Stomach (tissue), 9 donors: ENCODE data around the gene SF3B2. TPM values are rescaled to one million over a fixed set of nuclear protein-coding genes. Genes with fewer than 3 reads are reported as not detected.
"Not testable (repeated sequence)": the region's sequence is repeated elsewhere in the genome, so short reads cannot be mapped to it uniquely, and the experiment has no call there.

Source experiments
- DNase-seq, 2 donors: peaks; one replicate each; pipeline versions ENCODE4 v3.0.0 to v3.0.0-alpha.2; 2013 to 2019
- H3K27ac ChIP-seq, 5 donors: fragments of 200-600 bp in 4 of 5; sonication (generic) in 4 of 5; one replicate each; pipeline ENCODE4 v1.5.1; 2013 to 2019; ENCODE audit warnings: mild to moderate bottlenecking in 1 of 5, moderate library complexity in 1 of 5
- H3K27me3 ChIP-seq, 3 donors: fragments of 200-600 bp; sonication (generic); one replicate each; pipeline ENCODE4 v1.5.1; 2017 to 2019; ENCODE audit warnings: mixed run types in 1 of 3
- H3K36me3 ChIP-seq, 4 donors: fragments of 200-600 bp; sonication (generic); 1 replicate in 3 of 4; 2 replicates in 1 of 4; pipeline ENCODE4 v1.5.1; 2016 to 2019
- H3K4me1 ChIP-seq, 4 donors: fragments of 200-600 bp; sonication (generic); one replicate each; pipeline ENCODE4 v1.5.1; 2016 to 2019
- H3K4me3 ChIP-seq, 4 donors: fragments of 200-600 bp; sonication (generic) in 3 of 4; one replicate each; pipeline ENCODE4 v1.5.1; 2016 to 2019; ENCODE audit warnings: mild to moderate bottlenecking in 1 of 4
- H3K9me3 ChIP-seq, 4 donors: fragments of 200-600 bp; sonication (generic); one replicate each; pipeline ENCODE4 v1.5.1; 2016 to 2019
- CTCF ChIP-seq, 7 experiments: fragments of 450-650 bp in 4 of 7; fragments of 200-600 bp in 3 of 7; sonication (generic) in 3 of 7; IDR thresholded peaks; one replicate each; pipeline ENCODE4 v1.5.1; 2016 to 2019; ENCODE audit warnings: antibody characterized with exemption in 7 of 7, control low read depth in 2 of 7, mild to moderate bottlenecking in 1 of 7
- EP300 ChIP-seq: sonication (generic); formaldehyde crosslinking; IDR thresholded peaks from one replicate; pipeline ENCODE4 v1.6.1; 2017; ENCODE audit warnings: antibody characterized with exemption
- POLR2A ChIP-seq, 4 donors: fragments of 450-650 bp; IDR thresholded peaks; one replicate each; pipeline ENCODE4 v1.6.1; 2016; ENCODE audit warnings: antibody characterized with exemption in 4 of 4, control low read depth in 2 of 4, mild to moderate bottlenecking in 1 of 4, moderate library complexity in 1 of 4
- POLR2AphosphoS5 ChIP-seq, 3 donors: sonication (generic); formaldehyde crosslinking; IDR thresholded peaks; one replicate each; pipeline ENCODE4 v1.6.1; 2016; ENCODE audit warnings: antibody characterized with exemption in 3 of 3
- WGBS, 5 donors: extraction: QIAGEN DNeasy Blood & Tissue Kit in 3 of 5; methylation state at CpG; one replicate each; pipeline versions ENCODE4 v1.1.5 to v1.1.7; 2013 to 2018; 5-methylcytosine and 5-hydroxymethylcytosine counted together
- intact Hi-C: fragments of 100-400 bp; cut with DNase I; formaldehyde crosslinking; loops from one replicate; pipeline ENCODE4 v1.15.1; 2023; ENCODE audit warnings: low total_unique reads
- polyA plus RNA-seq, 3 donors: library from polyadenylated mRNA; stranded (reverse); fragments of 200-250 nt; gene quantifications; one replicate each; pipeline ENCODE4 v1.2.3, GENCODE V29; 2013
- total RNA-seq, 5 donors: library from RNA; depleted of rRNA; stranded (reverse); fragments of >200 nt; gene quantifications; one replicate each; pipeline versions ENCODE4 v1.1.0 to v1.2.3, GENCODE V29; 2014 to 2016
- donor health status: healthy with polysubstance abuse.
- donor health status: Bipolar disorder and iron deficiency.
- donor health status: healthy.

The SF3B2 gene
- total and polyA plus RNA-seq, 8 donors = 52.7 to 366 (median 108) TPM

- no peak for TF ChIP-seq POLR2A (IDR thresholded peaks at IDR 0.05)
- peak in 1 of 3 donors; percentile 51 for TF ChIP-seq POLR2AphosphoS5 (IDR thresholded peaks at IDR 0.05)
- Histone ChIP-seq H3K4me1 (peaks cover 32 to 87% (median 61%) of the 10 kb centered on the region in 4 donors), H3K27me3 (no peaks in the 10 kb centered on the region), H3K36me3 (no peaks in the 10 kb centered on the region), H3K4me3 (no peak overlapping the region), H3K9me3 (no peaks in the 10 kb centered on the region), H3K27ac (peak overlapping the region in 2 of 5 donors; percentile 31 to 64)
- WGBS, 5 donors = 7 to 16% (median 10%) methylated on average over 3 of the region's 3 CpGs
- DNase-seq = peak in 1 of 2 donors; percentile 39
- intact Hi-C loops = no loop called here
Observed at GRCh38 chr11:66112601-66113499, 60.7 kb downstream of the SF3B2 start.

GRCh38 chr11:66114957-66115356 is 62.8 kb downstream of the SF3B2 start:
- peaks cover 44 to 99% (median 71%) of the 10 kb centered on the region in 4 donors for H3K4me1 ChIP-seq

GRCh38 chr11:66115638-66116301 is 63.6 kb downstream of the SF3B2 start:
- Histone ChIP-seq H3K27ac (peak overlapping the region; percentile 17 to 73 (median 29)), H3K27me3 (no peaks in the 10 kb centered on the region), H3K4me3 (peak overlapping the region in 1 of 4 donors; percentile 15), H3K4me1 (peaks cover 44 to 92% (median 70%) of the 10 kb centered on the region in 4 donors), H3K9me3 (no peaks in the 10 kb centered on the region), H3K36me3 (no peaks in the 10 kb centered on the region)
- no peak for TF ChIP-seq EP300
- peak in 1 of 2 donors; percentile 43 for DNase-seq
- intact Hi-C loops = no loop called here
- 15 to 31% (median 21%) methylated on average over 8 of the region's 8 CpGs for WGBS, 5 donors

More at GRCh38 chr11:66114957-66115356, 62.8 kb downstream of the SF3B2 start:
- intact Hi-C loops, H3K36me3 ChIP-seq, H3K27me3 ChIP-seq, DNase-seq, H3K4me3 ChIP-seq, H3K9me3 ChIP-seq: not testable (repeated sequence)
- peak overlapping the region in 4 of 5 donors; percentile 17 to 73 (median 25) for H3K27ac ChIP-seq
- whole genome bisulfite sequencing, 5 donors = 43 to 69% (median 59%) methylated on average over 3 of the region's 3 CpGs

GRCh38 chr11:66116576-66117361 is 64.6 kb downstream of the SF3B2 start:
- 60 to 71% (median 64%) methylated on average over 7 of the region's 7 CpGs for WGBS, 5 donors
- intact Hi-C loops = no loop called here
- H3K36me3 ChIP-seq = no peaks in the 10 kb centered on the region
- H3K4me3 ChIP-seq = no peak overlapping the region
- peaks cover 44 to 82% (median 66%) of the 10 kb centered on the region in 4 donors for H3K4me1 ChIP-seq
- no peak for DNase-seq
- H3K27ac ChIP-seq = peak overlapping the region in 2 of 5 donors; percentile 1 to 73
- no peaks in the 10 kb centered on the region for H3K27me3 ChIP-seq
- no peak for TF ChIP-seq POLR2AphosphoS5 (IDR thresholded peaks at IDR 0.05)
- no peak for TF ChIP-seq CTCF (IDR thresholded peaks at IDR 0.05)
- TF ChIP-seq EP300 = no peak
- TF ChIP-seq POLR2A (IDR thresholded peaks at IDR 0.05) = no peak
- no peaks in the 10 kb centered on the region for H3K9me3 ChIP-seq

- WGBS, 5 donors = 62 to 96% (median 65%) methylated on average over 3 of the region's 3 CpGs
- Histone ChIP-seq H3K4me1 (peaks cover 28 to 66% (median 48%) of the 10 kb centered on the region in 4 donors), H3K36me3 (no peaks in the 10 kb centered on the region), H3K27ac (peak overlapping the region in 3 of 5 donors; percentile 4 to 43 (median 29)), H3K9me3 (no peaks in the 10 kb centered on the region), H3K27me3 (no peaks in the 10 kb centered on the region), H3K4me3 (no peak overlapping the region)
- intact Hi-C loops = no loop called here
- no peak for DNase-seq
- TF ChIP-seq CTCF (IDR thresholded peaks at IDR 0.05) = no peak
- TF ChIP-seq EP300 = no peak
- TF ChIP-seq POLR2AphosphoS5 (IDR thresholded peaks at IDR 0.05) = no peak
- no peak for TF ChIP-seq POLR2A (IDR thresholded peaks at IDR 0.05)
Observed at GRCh38 chr11:66118847-66119246, 66.7 kb downstream of the SF3B2 start.

Other genes starting within 250 kb of the SF3B2 start
- 1 to 10 TPM in 2 of 5 donors, under 1 TPM in 1, not detected in 2; 0.29 to 1.4 (median 1.3) TPM for gene SNX32, start 218.4 kb upstream of the SF3B2 start, total RNA-seq
- under 1 TPM; 0.25 to 0.90 (median 0.61) TPM for gene SNX32, start 218.4 kb upstream of the SF3B2 start, polyA plus RNA-seq
- 1,000 to 10,000 TPM in 1 of 5 donors, 100 to 1,000 TPM in 4; 389 to 1,430 (median 677) TPM for gene CFL1, start 194.2 kb upstream of the SF3B2 start, total RNA-seq
- gene CFL1, start 194.2 kb upstream of the SF3B2 start, polyA plus RNA-seq = 100 to 1,000 TPM; 534 to 874 (median 658) TPM
- 100 to 1,000 TPM in 2 of 5 donors, 10 to 100 TPM in 3; 26.4 to 162 (median 81.1) TPM for gene MUS81, start 191.9 kb upstream of the SF3B2 start, total RNA-seq
- gene MUS81, start 191.9 kb upstream of the SF3B2 start, polyA plus RNA-seq = 10 to 100 TPM; 32.7 to 64.6 (median 32.9) TPM
- 10 to 100 TPM; 21.0 to 34.4 (median 23.3) TPM for gene EFEMP2, start 179.6 kb upstream of the SF3B2 start, total RNA-seq
- gene EFEMP2, start 179.6 kb upstream of the SF3B2 start, polyA plus RNA-seq = 10 to 100 TPM; 31.8 to 37.9 (median 36.0) TPM
- 1 to 10 TPM in 2 of 5 donors, under 1 TPM in 1, not detected in 2; 0.58 to 2.2 (median 1.1) TPM for gene CTSW, start 172.5 kb upstream of the SF3B2 start, total RNA-seq
- gene CTSW, start 172.5 kb upstream of the SF3B2 start, polyA plus RNA-seq = 1 to 10 TPM in 2 of 3 donors, under 1 TPM in 1; 0.43 to 2.7 (median 1.6) TPM
- 100 to 1,000 TPM in 2 of 5 donors, 10 to 100 TPM in 3; 25.4 to 488 (median 74.3) TPM for gene FIBP, start 163.9 kb upstream of the SF3B2 start, total RNA-seq
- 10 to 100 TPM; 45.2 to 76.5 (median 66.0) TPM for gene FIBP, start 163.9 kb upstream of the SF3B2 start, polyA plus RNA-seq
- gene CCDC85B, start 161.7 kb upstream of the SF3B2 start, total RNA-seq = 10 to 100 TPM in 4 of 5 donors, 1 to 10 TPM in 1; 7.0 to 68.9 (median 20.6) TPM
- 10 to 100 TPM; 25.1 to 50.4 (median 42.5) TPM for gene CCDC85B, start 161.7 kb upstream of the SF3B2 start, polyA plus RNA-seq
- 10 to 100 TPM in 1 of 5 donors, 1 to 10 TPM in 2, not detected in 2; 1.7 to 43.3 (median 1.9) TPM for gene FOSL1, start 152.0 kb upstream of the SF3B2 start, total RNA-seq
- gene FOSL1, start 152.0 kb upstream of the SF3B2 start, polyA plus RNA-seq = 10 to 100 TPM in 2 of 3 donors, 1 to 10 TPM in 1; 7.0 to 14.7 (median 14.1) TPM
- gene C11orf68, start 133.3 kb upstream of the SF3B2 start, total RNA-seq = 10 to 100 TPM in 3 of 5 donors, 1 to 10 TPM in 2; 3.1 to 16.8 (median 10.1) TPM
- gene C11orf68, start 133.3 kb upstream of the SF3B2 start, polyA plus RNA-seq = 10 to 100 TPM; 26.9 to 31.3 (median 29.6) TPM
- gene DRAP1, start 132.9 kb upstream of the SF3B2 start, total RNA-seq = 100 to 1,000 TPM in 1 of 5 donors, 10 to 100 TPM in 4; 13.3 to 133 (median 49.2) TPM
- gene DRAP1, start 132.9 kb upstream of the SF3B2 start, polyA plus RNA-seq = 10 to 100 TPM; 64.0 to 89.2 (median 77.9) TPM
- not detected for gene TSGA10IP, start 106.9 kb upstream of the SF3B2 start, total RNA-seq
- gene TSGA10IP, start 106.9 kb upstream of the SF3B2 start, polyA plus RNA-seq = not detected
- 100 to 1,000 TPM in 2 of 5 donors, 10 to 100 TPM in 3; 26.1 to 278 (median 38.4) TPM for gene SART1, start 90.6 kb upstream of the SF3B2 start, total RNA-seq
- gene SART1, start 90.6 kb upstream of the SF3B2 start, polyA plus RNA-seq = 10 to 100 TPM; 76.1 to 93.2 (median 88.9) TPM
- gene EIF1AD, start 50.2 kb upstream of the SF3B2 start, total RNA-seq = 10 to 100 TPM in 2 of 5 donors, 1 to 10 TPM in 2, not detected in 1; 3.8 to 26.1 (median 12.9) TPM
- 10 to 100 TPM; 10.5 to 13.6 (median 13.1) TPM for gene EIF1AD, start 50.2 kb upstream of the SF3B2 start, polyA plus RNA-seq
- gene BANF1, start 49.9 kb upstream of the SF3B2 start, total RNA-seq = 10 to 100 TPM; 12.3 to 58.4 (median 27.2) TPM
- 100 to 1,000 TPM; 150 to 207 (median 180) TPM for gene BANF1, start 49.9 kb upstream of the SF3B2 start, polyA plus RNA-seq
- 10 to 100 TPM in 1 of 5 donors, not detected in 4; 47.8 TPM for gene CST6, start 40.4 kb upstream of the SF3B2 start, total RNA-seq
- gene CST6, start 40.4 kb upstream of the SF3B2 start, polyA plus RNA-seq = 1 to 10 TPM in 1 of 3 donors, under 1 TPM in 1, not detected in 1; 0.50 to 6.6 TPM
- gene CATSPER1, start 25.9 kb upstream of the SF3B2 start, total RNA-seq = not detected
- 1 to 10 TPM in 1 of 3 donors, under 1 TPM in 2; 0.08 to 1.4 (median 0.68) TPM for gene CATSPER1, start 25.9 kb upstream of the SF3B2 start, polyA plus RNA-seq
- gene GAL3ST3, start 3.2 kb upstream of the SF3B2 start, total RNA-seq = not detected
- gene GAL3ST3, start 3.2 kb upstream of the SF3B2 start, polyA plus RNA-seq = not detected
- gene PACS1, start 17.9 kb downstream of the SF3B2 start, total RNA-seq = 100 to 1,000 TPM in 2 of 5 donors, 10 to 100 TPM in 3; 47.0 to 269 (median 57.4) TPM
- gene PACS1, start 17.9 kb downstream of the SF3B2 start, polyA plus RNA-seq = 10 to 100 TPM; 14.7 to 24.3 (median 18.2) TPM
- 10 to 100 TPM in 3 of 5 donors, 1 to 10 TPM in 2; 2.9 to 94.2 (median 12.6) TPM for gene KLC2, start 205.3 kb downstream of the SF3B2 start, total RNA-seq
- 10 to 100 TPM in 2 of 3 donors, 1 to 10 TPM in 1; 7.5 to 19.5 (median 10.7) TPM for gene KLC2, start 205.3 kb downstream of the SF3B2 start, polyA plus RNA-seq
- gene RAB1B, start 216.3 kb downstream of the SF3B2 start, total RNA-seq = 10 to 100 TPM; 19.3 to 93.6 (median 36.7) TPM
- gene RAB1B, start 216.3 kb downstream of the SF3B2 start, polyA plus RNA-seq = 100 to 1,000 TPM in 2 of 3 donors, 10 to 100 TPM in 1; 98.0 to 170 (median 168) TPM
- gene CNIH2, start 225.8 kb downstream of the SF3B2 start, total RNA-seq = not detected
- gene CNIH2, start 225.8 kb downstream of the SF3B2 start, polyA plus RNA-seq = 1 to 10 TPM in 1 of 3 donors, under 1 TPM in 2; 0.50 to 1.5 (median 0.80) TPM
- 100 to 1,000 TPM in 1 of 5 donors, 10 to 100 TPM in 4; 11.6 to 122 (median 41.9) TPM for gene YIF1A, start 236.8 kb downstream of the SF3B2 start, total RNA-seq
- gene YIF1A, start 236.8 kb downstream of the SF3B2 start, polyA plus RNA-seq = 10 to 100 TPM; 67.1 to 88.1 (median 87.7) TPM
- 10 to 100 TPM in 2 of 5 donors, 1 to 10 TPM in 1, not detected in 2; 2.8 to 19.6 (median 18.3) TPM for gene TMEM151A, start 239.5 kb downstream of the SF3B2 start, total RNA-seq
- 1 to 10 TPM in 2 of 3 donors, under 1 TPM in 1; 0.46 to 2.8 (median 2.4) TPM for gene TMEM151A, start 239.5 kb downstream of the SF3B2 start, polyA plus RNA-seq